PFSK-1 (cell line): Measurements from ENCODE around the gene MTCH2.

Source experiments
- POLR2AphosphoS5 ChIP-seq: IDR thresholded peaks from 2 replicates; pipeline ENCODE4 v1.6.1; 2012; ENCODE audit warnings: low read depth, mild to moderate bottlenecking, control low read depth, low read length, moderate library complexity
- REST ChIP-seq, 2 experiments: IDR thresholded peaks; 2 replicates each; pipeline versions ENCODE4 v1.6.1 to v1.8.0; 2011 to 2012; ENCODE audit warnings: low read depth in 2 of 2, low read length in 2 of 2, control low read depth in 1 of 2, inconsistent platforms in 1 of 2, mild to moderate bottlenecking in 1 of 2, moderate library complexity in 1 of 2; ENCODE audit not compliant: insufficient read depth in 1 of 2
- SIN3A ChIP-seq: IDR thresholded peaks from 2 replicates; pipeline ENCODE4 v1.6.1; 2012; ENCODE audit warnings: mild to moderate bottlenecking, low read length, moderate library complexity, borderline replicate concordance; ENCODE audit not compliant: insufficient read depth
- TAF1 ChIP-seq: IDR thresholded peaks from 2 replicates; pipeline ENCODE4 v1.6.1; 2012; ENCODE audit warnings: low read length, control low read depth, borderline replicate concordance; ENCODE audit not compliant: insufficient read depth

GRCh38 chr11:47645500-47645899 is 3.1 kb upstream of the MTCH2 start:
- TF ChIP-seq POLR2AphosphoS5, result no peak
- TF ChIP-seq SIN3A, result no peak
- no peak for TF ChIP-seq REST (IDR thresholded peaks at IDR 0.05; ENCODE audit: insufficient read depth in 1 of 2, low read depth in 2 of 2, low read length in 2 of 2)
- no peak for TF ChIP-seq TAF1
